Keratinocyte (primary cell): ENCODE measurements around the gene RTBDN.

Experiments used
- CTCF ChIP-seq, 3 experiments: IDR thresholded peaks in 1 of 3; conservative IDR thresholded peaks in 1 of 3; optimal IDR thresholded peaks in 1 of 3; 2 replicates in 2 of 3; 3 replicates in 1 of 3; pipeline versions ENCODE3 to v1.5.1; 2011; ENCODE audit warnings: low read length in 3 of 3, mild to moderate bottlenecking in 3 of 3, moderate library complexity in 2 of 3, control low read depth in 1 of 3, inconsistent platforms in 1 of 3; ENCODE audit not compliant: insufficient read depth in 2 of 3; ENCODE audit errors: extremely low read depth in 1 of 3
- EZH2 ChIP-seq: IDR thresholded peaks from one replicate; pipeline ENCODE4 v1.6.1; 2012; ENCODE audit warnings: inconsistent platforms, mild to moderate bottlenecking, low read length, moderate library complexity

DNA sequence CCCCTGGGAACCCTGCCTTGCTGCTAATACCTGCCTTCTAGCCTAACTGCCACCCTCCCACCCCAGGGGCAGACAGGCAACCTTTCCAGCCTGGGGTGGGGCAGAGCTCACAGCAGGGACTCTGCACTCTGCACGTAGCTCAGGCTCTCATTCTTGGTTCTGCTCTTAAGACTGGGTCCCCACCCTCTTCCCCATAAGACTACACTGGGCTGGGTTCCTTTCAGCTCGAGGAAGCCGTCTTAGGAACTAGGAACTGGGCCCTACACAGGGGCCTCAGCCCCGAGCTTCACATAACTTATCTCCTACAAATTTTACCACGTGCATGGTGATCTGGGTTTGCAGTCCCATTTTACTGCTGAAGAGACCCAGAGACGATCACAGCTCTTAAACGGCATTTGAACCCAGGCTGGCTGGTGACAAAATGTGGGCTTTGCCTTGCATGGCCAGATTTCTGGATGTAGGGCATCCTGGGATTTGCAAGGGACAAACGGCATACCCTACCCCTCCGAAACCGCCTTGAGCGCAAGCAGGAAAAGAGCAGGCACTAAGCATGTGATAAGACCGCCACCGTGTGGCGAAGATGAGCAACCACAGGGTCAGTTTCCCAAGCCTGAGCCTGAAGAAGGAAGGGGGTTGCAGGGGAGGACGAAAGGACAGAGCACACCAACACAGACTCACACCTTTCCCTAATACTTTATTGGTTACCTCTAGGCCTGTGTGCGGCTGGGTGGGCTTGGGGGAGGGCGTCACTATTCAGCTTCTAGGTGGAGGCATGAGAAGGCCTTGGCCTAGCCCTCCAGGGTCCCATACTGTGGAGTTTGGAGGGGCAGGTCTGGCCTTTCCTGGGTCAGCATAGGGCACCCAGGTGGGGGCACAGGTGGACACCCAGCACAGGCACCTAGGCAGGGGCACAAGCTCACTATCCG is 38.0 kb downstream of the RTBDN start:
- TF ChIP-seq CTCF (optimal IDR thresholded peaks at IDR 0.05 in 1 of 3, IDR thresholded peaks at IDR 0.05 in 1 of 3, conservative IDR thresholded peaks at IDR 0.05 in 1 of 3; ENCODE audit: extremely low read depth in 1 of 3, insufficient read depth in 2 of 3, low read length in 3 of 3) (peak; percentile 91 to 99 (median 97)), EZH2 (no peak)
